ENCODE data around the gene CPVL.

The CPVL gene

GRCh38 chr7:29017713-29018112 is 128.6 kb downstream of the CPVL start:
- DNase-seq (ENCODE audit: insufficient read length, low spot score) (no peak), FAIRE-seq (no peak)
- no peak for TF ChIP-seq POLR2A (IDR thresholded peaks at IDR 0.05; ENCODE audit: low read depth, low read length)

DNA sequence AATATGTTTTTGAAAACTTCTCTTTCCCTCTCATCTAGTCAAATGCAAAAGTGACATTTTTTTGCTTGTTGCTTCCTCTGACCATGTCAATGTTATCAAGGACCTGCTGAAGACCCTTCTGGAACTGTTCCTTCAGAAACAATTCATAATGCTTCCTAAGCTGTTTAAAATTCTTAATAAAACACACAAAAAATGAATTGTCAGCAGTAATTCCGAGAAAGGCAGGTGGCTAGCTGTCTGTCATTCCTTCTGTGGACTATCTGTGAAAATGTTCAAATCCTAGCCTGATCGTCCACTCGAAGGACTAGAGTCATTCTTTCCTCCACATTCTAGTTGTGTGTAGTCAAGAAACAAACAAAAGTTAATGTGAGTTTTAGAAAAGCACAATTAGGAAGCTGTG is 131.6 kb downstream of the CPVL start:
- DNase-seq (ENCODE audit: insufficient read length, low spot score) (no peak), FAIRE-seq (no peak)
- no peak for TF ChIP-seq POLR2A (IDR thresholded peaks at IDR 0.05; ENCODE audit: low read depth, low read length)

GRCh38 chr7:29013931-29014330 is 132.4 kb downstream of the CPVL start:
- DNase-seq (ENCODE audit: insufficient read length, low spot score): no peak
- TF ChIP-seq POLR2A (IDR thresholded peaks at IDR 0.05; ENCODE audit: low read depth, low read length): no peak
- no peak for FAIRE-seq

DNA sequence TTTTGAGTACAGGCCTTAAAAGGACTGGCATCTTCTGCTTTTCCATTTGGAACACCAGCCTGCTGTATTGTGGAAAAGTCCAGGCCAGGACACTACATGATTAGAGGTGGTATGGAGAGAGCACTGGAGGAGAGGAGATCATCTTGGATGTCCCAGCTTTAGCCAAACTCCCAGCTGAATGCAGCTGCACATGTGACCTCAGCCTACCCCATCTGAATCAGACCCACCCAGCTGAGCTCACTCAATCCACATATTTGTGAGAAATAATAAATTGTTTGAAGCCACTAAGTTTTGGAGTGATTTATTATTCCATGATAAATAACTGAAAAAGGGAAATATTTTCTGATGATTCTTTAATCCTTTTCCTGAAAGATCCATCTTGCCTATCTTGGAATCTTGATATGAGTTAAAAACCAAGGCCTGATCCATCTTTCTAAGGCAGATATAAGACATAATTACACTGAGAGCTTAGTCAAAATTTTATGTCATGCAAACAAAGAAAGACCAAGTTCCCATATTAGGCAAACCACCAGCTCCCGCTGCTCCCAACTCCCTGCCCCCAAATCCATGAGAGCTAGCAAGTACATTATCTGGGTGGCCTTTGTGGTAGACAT is 133.1 kb downstream of the CPVL start:
- no peak for TF ChIP-seq POLR2A (IDR thresholded peaks at IDR 0.05; ENCODE audit: low read depth, low read length)
- DNase-seq (ENCODE audit: insufficient read length, low spot score): no peak
- FAIRE-seq: no peak

DNA sequence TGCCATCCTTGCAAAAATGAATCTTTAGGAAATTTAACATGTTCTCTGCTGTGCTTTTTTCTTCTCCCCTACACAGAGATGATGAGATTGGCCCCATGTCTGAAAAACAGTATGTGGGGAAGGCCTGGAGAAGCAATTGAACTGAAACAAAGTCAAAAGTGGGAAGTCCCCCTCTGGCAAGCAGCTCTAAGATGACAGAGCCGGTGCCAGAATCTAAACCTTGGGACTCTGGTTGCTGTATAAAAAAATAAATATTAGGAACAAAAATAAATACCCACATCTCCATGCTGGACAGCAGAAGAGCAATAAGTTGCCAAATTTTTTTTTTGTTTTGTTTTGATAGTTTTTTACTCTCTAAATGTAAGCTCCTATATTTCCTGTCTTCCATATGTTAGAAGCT is 136.4 kb downstream of the CPVL start:
- FAIRE-seq (no peak), DNase-seq (ENCODE audit: insufficient read length, low spot score) (no peak)
- TF ChIP-seq POLR2A (IDR thresholded peaks at IDR 0.05; ENCODE audit: low read depth, low read length): no peak

GRCh38 chr7:29008590-29008989 is 137.7 kb downstream of the CPVL start:
- no peak for FAIRE-seq
- no peak for TF ChIP-seq POLR2A (IDR thresholded peaks at IDR 0.05; ENCODE audit: low read depth, low read length)
- DNase-seq (ENCODE audit: insufficient read length, low spot score): no peak

GRCh38 chr7:29007127-29007526 is 139.2 kb downstream of the CPVL start:
- FAIRE-seq (no peak), DNase-seq (ENCODE audit: insufficient read length, low spot score) (no peak)
- no peak for TF ChIP-seq POLR2A (IDR thresholded peaks at IDR 0.05; ENCODE audit: low read depth, low read length)

- FAIRE-seq (no peak), DNase-seq (ENCODE audit: insufficient read length, low spot score) (no peak)
- no peak for TF ChIP-seq POLR2A (IDR thresholded peaks at IDR 0.05; ENCODE audit: low read depth, low read length)
These were observed 140.5 kb downstream of the CPVL start for GRCh38 chr7:29005829-29006228.

GRCh38 chr7:29005406-29005805 is 140.9 kb downstream of the CPVL start:
- FAIRE-seq: no peak
- DNase-seq (ENCODE audit: insufficient read length, low spot score): no peak
- TF ChIP-seq POLR2A (IDR thresholded peaks at IDR 0.05; ENCODE audit: low read depth, low read length): no peak

GRCh38 chr7:29003703-29004102 is 142.6 kb downstream of the CPVL start:
- DNase-seq (ENCODE audit: insufficient read length, low spot score): no peak
- no peak for FAIRE-seq
- no peak for TF ChIP-seq POLR2A (IDR thresholded peaks at IDR 0.05; ENCODE audit: low read depth, low read length)

GRCh38 chr7:29000717-29001076 is 145.6 kb downstream of the CPVL start:
- FAIRE-seq (no peak), DNase-seq (ENCODE audit: insufficient read length, low spot score) (no peak)
- TF ChIP-seq POLR2A (IDR thresholded peaks at IDR 0.05; ENCODE audit: low read depth, low read length): no peak

GRCh38 chr7:28999895-29000716 is 146.2 kb downstream of the CPVL start:
- DNase-seq (ENCODE audit: insufficient read length, low spot score): no peak
- TF ChIP-seq POLR2A (IDR thresholded peaks at IDR 0.05; ENCODE audit: low read depth, low read length): no peak
- no peak for FAIRE-seq

DNA sequence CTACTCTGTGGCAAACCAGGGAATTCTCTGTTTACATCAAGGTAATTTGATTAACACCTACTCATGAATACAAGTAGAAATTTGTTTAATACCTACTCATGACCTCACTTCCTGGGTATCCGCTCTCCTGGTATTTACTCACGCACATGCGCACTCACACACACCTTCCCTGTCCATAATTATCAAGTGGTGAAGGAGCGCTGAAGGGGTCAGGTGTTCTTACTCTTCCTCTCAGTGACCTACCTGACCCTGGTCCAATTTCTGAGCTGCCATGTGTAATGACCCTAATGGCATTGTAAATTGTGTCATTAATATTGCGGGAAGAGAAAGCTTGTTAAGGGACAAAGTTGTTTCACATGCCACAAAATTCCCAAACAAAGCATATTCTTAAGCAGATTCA is 146.9 kb downstream of the CPVL start:
- DNase-seq (ENCODE audit: insufficient read length, low spot score): no peak
- TF ChIP-seq POLR2A (IDR thresholded peaks at IDR 0.05; ENCODE audit: low read depth, low read length): no peak
- no peak for FAIRE-seq

DNA sequence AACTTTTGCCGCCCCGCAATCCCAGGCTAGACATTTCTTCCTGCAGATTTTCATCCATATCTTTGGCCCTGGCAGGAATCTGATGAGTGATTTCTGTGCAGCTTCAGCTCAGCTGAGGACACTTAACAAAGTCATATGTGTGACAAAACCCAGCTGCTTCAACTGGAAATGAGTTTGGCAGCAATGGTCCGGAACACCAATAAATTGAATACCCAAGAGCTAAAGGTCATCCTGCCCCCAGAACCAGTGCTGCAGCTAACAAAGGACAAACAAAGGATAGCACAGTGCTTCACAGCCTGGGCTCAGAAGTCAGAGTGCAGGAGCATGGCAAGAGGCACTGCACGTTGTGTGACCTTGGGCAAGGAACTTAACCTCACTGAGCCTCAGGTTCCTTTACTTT is 148.2 kb downstream of the CPVL start:
- no peak for TF ChIP-seq POLR2A (IDR thresholded peaks at IDR 0.05; ENCODE audit: low read depth, low read length)
- no peak for FAIRE-seq
- DNase-seq (ENCODE audit: insufficient read length, low spot score): no peak

GRCh38 chr7:28996836-28997235 is 149.5 kb downstream of the CPVL start:
- no peak for DNase-seq (ENCODE audit: insufficient read length, low spot score)
- FAIRE-seq: no peak
- no peak for TF ChIP-seq POLR2A (IDR thresholded peaks at IDR 0.05; ENCODE audit: low read depth, low read length)

Data from H54 (cell line).